HG03175 (cell line): ENCODE data around the gene SMIM29.

ENCODE experiments used
- ATAC-seq: cut with Tn5 transposase; IDR thresholded peaks from one replicate; pipeline ENCODE4 v1.9.1; 2021; ENCODE audit warnings: mild to moderate bottlenecking, moderate library complexity; ENCODE audit not compliant: unreplicated experiment

SMIM29 gene

DNA sequence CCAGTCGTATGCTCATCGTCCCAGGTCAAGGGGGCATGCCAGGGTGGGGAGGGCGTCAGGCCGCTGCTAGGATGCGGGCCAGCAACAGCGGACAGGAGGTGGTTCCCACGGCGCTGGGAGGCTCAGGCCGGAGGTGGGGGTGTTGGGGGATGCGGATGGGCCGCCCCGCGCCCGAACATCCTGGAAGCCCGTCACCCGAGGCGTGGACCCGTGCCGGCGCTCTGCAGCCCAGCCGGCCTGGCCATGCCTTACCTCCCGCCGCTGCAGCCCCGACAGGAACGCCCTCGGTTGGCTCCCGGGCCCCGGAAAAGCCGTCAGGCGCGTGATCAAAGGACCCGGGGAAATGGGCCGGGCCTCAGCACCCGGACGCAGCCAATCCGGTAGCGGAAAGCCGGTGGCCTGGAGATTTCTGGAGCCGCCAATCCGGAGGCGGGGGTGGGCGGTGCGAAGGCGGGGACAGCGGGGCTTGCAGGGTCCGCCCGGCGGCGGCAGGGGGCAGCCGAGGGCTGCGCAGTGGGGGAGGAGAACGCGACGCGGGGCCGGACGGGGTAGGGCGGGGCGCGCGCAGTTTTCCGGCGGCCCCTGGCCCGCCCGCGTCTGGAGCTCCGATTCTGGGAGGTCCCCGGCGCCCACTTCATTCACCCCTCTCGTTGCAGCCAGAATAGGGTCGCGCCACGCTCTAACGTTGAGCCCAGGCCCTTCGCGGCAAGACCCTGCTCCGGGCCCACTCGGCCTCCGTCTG lies at the start of gene SMIM29:
TSS of gene SMIM29 (minus strand) at position 280 of the 742 bp plus-strand sequence. CDS start 1,215 bp downstream, outside the sequence.
- ATAC-seq: peak; percentile 77

DNA sequence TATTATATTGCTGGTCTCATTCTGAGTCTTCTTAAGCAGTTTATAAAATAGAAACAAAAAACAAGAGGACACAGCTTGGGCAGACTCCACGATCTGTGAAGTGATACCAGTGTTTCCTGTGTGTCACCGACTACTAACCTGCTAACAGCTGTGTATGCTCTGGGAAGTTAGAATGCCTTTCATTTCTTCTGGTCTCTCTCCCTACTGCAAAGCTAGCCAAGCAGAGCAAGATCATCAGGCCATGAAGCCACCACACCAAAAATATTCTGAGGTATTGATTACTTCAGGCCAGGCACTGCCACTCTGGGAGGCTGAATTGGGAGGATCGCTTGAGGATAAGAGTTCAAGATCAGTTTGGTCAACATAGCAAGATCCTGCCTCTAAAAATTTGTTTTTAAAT lies 46.9 kb upstream of the SMIM29 start:
- ATAC-seq: peak; percentile 83

DNA sequence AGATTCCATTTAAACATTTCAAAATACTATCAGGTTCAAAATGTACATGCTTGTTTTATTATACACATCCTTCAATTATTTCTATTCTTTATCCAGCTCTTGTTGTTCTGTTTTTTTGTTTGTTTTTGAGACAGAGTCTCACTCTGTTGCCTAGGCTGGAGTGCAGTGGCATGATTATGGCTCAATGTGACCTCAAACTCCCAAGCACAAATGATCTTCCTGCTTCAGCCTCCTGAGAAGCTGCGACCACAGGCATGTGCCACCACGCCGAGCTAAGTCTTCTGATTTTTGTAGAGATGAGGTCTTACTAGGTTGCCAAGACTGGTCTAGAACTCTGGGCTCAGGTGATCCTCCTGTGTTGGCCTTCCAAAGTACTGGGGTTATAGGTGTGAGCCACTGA lies 44.1 kb upstream of the SMIM29 start:
- no peak for ATAC-seq

GRCh38 chr6:34289137-34289536 lies 40.3 kb upstream of the SMIM29 start:
- ATAC-seq: no peak

GRCh38 chr6:34288581-34288980 lies 39.8 kb upstream of the SMIM29 start:
- no peak for ATAC-seq

DNA sequence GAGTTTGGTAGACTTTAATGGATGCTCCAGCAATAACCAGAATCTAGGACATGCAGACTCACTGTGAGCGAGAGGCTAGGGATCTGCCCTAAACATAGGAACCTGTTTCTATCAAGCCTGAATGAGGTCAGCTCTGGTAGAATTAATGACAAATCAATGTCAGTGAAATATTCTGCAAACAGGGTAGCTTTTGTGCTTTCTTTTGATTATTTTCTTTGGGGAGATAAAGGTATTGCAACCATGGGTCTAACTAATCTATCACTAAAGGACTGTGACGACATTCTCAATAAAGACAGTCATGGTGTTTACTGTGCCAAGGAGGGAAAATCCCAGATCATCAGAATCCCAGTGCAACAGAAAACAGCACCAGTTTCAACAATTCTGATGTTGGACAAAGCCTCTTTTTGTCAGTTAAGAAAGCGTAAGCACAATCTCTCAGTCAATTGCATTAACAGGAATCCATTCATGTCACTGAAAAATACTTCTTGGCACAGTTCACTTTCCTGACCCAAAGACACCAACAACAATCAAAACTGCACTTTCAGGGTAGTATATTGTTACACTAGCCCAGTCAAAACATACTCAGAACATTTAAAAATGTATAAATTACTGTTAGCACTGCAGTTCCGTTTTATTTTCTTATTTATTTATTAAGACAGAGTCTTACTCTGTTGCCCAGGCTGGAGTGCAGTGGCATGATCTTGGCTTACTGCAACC lies 36.8 kb upstream of the SMIM29 start:
- ATAC-seq: no peak

GRCh38 chr6:34284563-34285447 lies 36.0 kb upstream of the SMIM29 start:
- ATAC-seq: no peak

GRCh38 chr6:34281702-34282334 lies 33.0 kb upstream of the SMIM29 start:
- no peak for ATAC-seq

- no peak for ATAC-seq
Observed at GRCh38 chr6:34280216-34280615, 31.4 kb upstream of the SMIM29 start.

DNA sequence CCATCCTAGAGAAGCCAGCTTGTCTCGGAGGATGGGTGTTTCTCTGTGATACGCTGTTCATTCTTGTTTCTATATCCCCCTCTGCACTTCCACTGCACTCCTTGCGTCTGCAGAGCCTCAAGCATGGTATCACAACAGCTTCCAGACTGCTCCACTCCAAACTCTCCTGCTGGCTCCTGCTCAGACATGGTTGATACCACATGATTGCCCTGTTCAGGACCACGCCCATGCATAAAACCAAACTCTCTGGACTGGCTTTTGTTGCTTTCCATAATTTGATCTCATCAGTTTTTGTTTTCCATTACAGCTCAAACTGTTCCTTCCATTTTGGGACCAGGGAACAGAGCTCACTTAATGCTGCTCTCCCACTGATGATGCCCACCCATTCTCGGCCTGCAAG lies 30.0 kb upstream of the SMIM29 start:
- no peak for ATAC-seq

- ATAC-seq: no peak
Observed at GRCh38 chr6:34277763-34278112, 28.9 kb upstream of the SMIM29 start.

DNA sequence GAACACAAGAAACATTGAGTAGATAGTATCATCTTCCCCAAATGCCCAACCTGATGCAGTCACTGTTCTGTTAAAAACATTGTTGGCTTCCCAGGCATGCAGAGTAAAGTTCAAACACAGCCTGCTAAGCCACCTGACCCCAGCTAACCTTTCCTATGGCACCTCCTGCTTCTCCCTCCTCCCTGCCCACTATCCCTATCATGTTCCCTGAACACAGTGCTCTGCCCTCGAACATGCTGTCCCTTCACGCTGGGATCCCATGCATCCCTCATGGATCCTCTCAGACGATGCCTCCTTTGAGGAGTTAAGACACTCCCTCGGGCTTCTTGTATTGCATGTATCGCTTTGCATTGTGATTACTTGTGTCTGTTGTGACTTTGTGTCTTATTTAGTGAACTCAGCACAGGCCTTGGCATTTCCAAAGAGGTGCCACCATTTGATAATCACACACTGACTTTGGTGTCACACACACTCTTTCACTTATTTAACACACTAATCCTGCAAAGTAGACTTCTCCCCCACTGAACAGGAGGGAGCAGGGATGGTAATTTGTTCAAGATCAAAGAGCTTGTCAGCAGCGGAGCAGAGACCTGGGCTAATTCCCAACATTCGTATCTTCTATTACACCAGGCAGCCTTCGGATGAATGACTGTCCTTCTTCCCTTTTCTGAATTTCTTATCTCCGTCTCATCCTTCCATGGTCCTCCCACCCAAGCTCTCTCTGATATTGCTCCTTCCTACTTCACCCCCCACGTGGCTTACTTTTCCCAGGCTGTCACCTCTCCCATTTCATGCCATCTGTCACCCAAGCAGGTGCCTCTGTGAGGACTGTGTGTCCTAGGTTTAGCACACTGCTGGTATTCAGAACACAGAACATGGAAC lies 28.3 kb upstream of the SMIM29 start:
- ATAC-seq: no peak

DNA sequence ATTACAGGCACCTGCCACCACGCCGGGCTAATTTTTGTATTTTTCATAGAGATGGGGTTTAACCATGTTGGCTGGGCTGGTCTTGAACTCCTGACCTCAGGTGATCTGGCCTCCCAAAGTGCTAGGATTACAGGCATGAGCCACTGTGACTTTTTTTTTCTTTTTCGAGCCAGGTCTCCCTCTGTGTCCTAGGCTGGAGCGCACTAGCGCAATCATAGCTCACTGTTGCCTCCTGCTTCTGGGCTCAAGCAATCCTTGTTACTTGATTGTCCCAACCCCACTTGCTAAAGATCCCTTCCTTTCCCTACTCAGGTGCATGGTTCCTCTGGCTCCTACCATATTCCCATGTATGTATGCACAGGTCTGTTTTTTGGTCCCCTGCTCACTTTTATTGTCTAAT lies 27.4 kb upstream of the SMIM29 start:
- no peak for ATAC-seq

GRCh38 chr6:34275128-34275804 lies 26.5 kb upstream of the SMIM29 start:
- ATAC-seq: no peak

- no peak for ATAC-seq
Observed at GRCh38 chr6:34274129-34274528, 25.3 kb upstream of the SMIM29 start.

GRCh38 chr6:34273242-34273805 lies 24.5 kb upstream of the SMIM29 start:
- no peak for ATAC-seq

GRCh38 chr6:34272013-34272926 lies 23.5 kb upstream of the SMIM29 start:
- no peak for ATAC-seq
